GM12873 (cell line): Measurements from ENCODE around the gene SYT7.

ENCODE experiments used
- CTCF ChIP-seq: IDR thresholded peaks from 2 replicates; pipeline ENCODE4 v1.5.1; 2012; ENCODE audit warnings: low read depth, mild to moderate bottlenecking, moderate library complexity, low read length, control low read depth; ENCODE audit not compliant: insufficient read depth; ENCODE audit errors: missing control alignments

The SYT7 gene

DNA sequence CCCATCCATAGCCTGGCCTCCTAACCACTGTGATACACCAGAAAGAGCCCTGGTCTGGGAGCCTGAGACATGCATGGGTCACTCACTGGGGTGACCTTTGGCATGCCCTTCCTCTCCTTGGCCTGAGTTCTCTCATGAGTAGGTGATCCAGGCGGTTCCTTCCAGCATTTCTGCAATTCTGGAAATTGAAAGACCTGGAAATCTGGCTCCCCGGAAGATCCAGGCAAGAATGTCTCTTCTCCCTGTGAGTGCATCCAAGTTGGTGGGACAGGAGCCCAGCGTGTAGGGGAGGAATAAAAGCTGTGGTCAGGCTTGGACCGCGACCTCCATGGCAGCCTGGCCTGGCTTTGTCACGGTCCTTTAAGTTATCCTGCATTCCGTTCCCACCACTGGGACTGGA is 16.1 kb upstream of the SYT7 start:
- no peak for TF ChIP-seq CTCF

- TF ChIP-seq CTCF, result no peak
Observed at GRCh38 chr11:61596542-61596941, 15.7 kb upstream of the SYT7 start.

DNA sequence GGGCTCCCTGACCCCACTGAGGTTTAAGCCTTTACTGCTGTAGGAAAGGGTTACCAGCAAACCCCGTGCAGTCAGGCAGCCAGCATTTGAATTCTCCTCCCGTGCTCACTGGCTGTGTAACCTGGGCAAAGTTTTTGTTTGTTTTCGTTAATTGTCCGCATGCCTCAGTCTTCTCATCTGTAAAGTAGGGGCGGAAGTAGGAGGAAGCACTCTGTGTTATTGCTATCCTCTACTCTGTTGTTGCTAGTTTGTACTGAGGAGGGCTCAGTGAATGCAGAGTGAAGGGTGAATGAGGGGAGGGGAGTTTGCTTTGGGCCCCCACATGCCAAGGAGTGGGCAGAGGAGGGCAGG is 14.0 kb upstream of the SYT7 start:
- no peak for TF ChIP-seq CTCF

DNA sequence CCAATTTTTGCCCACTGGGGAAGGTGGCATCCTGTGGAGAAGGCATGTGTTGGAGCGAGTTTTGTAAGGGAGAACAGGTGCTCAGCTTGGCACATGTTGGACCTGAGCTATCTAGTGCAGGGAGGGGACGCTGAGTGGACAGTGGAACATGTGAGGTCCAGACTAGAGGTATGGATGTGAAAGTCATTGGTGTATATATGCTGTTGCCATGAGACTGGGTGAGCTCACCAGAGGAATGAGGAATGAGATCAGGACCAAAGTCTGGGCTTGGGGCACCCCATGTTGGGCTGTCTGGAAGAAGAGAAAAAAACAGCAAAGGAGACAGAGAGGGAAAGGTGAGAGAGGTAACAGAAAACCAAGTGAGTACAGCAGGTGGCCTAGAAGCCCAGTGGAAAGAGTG is 12.3 kb upstream of the SYT7 start:
- TF ChIP-seq CTCF, result no peak

DNA sequence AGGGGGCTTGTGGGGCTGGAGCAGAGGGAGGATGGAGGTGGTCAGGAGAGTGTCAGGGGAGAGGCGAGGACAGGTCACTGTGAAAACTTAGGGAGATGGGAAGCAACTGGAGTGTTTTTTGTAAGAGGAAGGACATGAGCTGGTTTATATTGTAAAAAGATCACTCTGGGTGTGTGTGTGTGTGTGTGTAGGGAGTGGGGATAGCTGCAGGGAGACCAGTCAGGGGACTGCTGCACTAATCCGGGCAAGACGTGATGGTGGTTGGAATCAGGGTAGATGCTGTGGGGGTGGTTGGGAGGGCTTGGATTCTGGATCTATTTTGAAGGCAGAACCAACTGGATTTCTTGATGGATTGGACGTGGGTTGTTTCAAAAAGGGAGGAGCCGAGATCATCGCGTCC is 11.3 kb upstream of the SYT7 start:
- no peak for TF ChIP-seq CTCF

DNA sequence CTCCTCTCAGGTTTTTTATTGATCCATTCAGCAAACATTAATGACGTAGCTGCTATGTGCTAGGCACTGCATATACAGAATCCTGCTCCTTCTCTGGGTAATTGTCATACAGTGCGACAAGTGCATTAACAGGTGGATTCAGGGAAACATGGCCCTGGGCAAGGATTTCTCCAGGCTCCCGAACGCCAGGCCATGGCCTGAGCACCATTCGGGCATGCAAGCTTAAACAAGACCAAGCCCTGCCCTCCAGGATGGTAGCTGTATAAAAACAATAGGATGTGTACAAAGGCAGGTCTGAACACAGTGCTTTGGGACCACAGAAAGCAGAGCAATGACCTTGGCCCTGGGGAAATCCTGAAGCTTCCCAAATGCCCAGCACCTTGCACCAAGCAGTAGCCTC is 9.1 kb upstream of the SYT7 start:
- TF ChIP-seq CTCF, result no peak

- TF ChIP-seq CTCF, result no peak
Observed at GRCh38 chr11:61588728-61589191, 7.9 kb upstream of the SYT7 start.
